Measurements from ENCODE around the gene TPM2.
A peak's percentile ranks its signal among the peaks of the same experiment; 100 is the strongest.

Gene TPM2

DNA sequence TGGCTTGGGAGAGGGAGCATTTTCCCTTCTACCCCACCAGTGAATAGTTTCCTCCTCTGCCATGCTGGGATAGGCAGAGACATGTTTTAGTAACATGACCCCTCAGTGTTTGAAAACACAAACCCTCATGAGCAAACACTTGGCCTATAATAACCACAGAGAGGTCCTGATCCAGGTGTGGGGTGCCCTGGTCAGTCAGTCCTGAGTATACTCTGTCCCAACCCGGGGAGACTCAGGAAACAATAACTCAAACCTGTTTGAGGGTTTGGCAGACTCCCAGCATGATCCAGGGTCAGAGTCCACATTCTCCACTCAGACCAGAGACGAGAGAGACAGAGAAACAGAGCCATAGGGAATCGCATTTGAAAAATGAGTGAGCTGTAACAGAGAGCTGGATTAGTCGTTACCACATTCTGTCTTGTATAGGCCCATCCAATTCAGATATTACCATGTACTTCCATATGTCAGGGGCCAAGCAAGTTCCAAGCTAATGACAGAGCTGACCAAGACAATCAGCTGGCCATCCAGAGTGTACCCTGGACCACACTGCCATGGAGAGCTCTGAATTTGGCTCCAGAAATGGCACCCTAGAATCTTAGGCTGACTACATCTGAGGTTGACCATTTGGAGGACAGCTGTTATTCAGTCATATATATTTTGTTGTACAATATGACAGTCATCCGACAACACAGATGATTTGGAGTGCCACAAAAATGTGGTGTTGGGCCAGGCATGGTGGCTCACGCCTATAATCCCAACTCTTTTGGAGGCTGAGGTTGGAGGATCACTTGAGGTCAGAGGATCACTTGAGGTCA lies 20.2 kb downstream of the TPM2 start:
- no peak overlapping the region for H3K9ac ChIP-seq (ENCODE audit: low read depth, low read length)
- peaks cover 22% of the 10 kb centered on the region for H3K4me1 ChIP-seq (ENCODE audit: control insufficient read depth, insufficient read depth, low read length)
- no peaks in the 10 kb centered on the region for H3K36me3 ChIP-seq (ENCODE audit: insufficient read depth, low read length)
- no peak overlapping the region for H3K4me3 ChIP-seq (ENCODE audit: low read length)
- no peak overlapping the region for H3K4me2 ChIP-seq (ENCODE audit: low read length)
- no peaks in the 10 kb centered on the region for H3K9me3 ChIP-seq (replicated peaks; ENCODE audit: low read length)
- H3K27me3 ChIP-seq (ENCODE audit: control insufficient read depth, insufficient read depth, low read length) = peaks cover 2% of the 10 kb centered on the region

DNA sequence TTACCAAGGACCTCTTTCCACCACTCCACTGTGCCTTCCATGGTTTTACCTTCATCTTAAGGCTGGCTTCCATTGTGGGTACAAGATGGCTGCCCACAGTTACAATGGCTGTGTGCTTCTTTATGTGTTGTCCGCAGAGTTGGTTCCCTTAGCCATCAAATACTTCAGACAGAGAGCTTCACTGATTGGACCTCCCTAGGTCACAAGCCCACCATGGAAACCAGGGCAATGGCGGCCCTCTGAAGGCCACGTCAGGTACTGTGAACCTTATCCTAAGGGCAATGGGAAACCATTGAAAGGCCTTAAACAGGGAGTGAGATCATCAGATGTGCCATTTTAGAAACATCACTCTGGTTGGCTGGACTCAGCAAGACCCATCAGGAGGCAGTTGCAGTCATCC lies 21.8 kb downstream of the TPM2 start:
- H3K4me2 ChIP-seq (ENCODE audit: low read length) = no peak overlapping the region
- no peaks in the 10 kb centered on the region for H3K9me3 ChIP-seq (replicated peaks; ENCODE audit: low read length)
- H3K36me3 ChIP-seq (ENCODE audit: insufficient read depth, low read length) = no peaks in the 10 kb centered on the region
- no peak overlapping the region for H3K4me3 ChIP-seq (ENCODE audit: low read length)
- no peak overlapping the region for H3K9ac ChIP-seq (ENCODE audit: low read depth, low read length)
- H3K27me3 ChIP-seq (ENCODE audit: control insufficient read depth, insufficient read depth, low read length) = no peaks in the 10 kb centered on the region
- peaks cover 23% of the 10 kb centered on the region for H3K4me1 ChIP-seq (ENCODE audit: control insufficient read depth, insufficient read depth, low read length)

DNA sequence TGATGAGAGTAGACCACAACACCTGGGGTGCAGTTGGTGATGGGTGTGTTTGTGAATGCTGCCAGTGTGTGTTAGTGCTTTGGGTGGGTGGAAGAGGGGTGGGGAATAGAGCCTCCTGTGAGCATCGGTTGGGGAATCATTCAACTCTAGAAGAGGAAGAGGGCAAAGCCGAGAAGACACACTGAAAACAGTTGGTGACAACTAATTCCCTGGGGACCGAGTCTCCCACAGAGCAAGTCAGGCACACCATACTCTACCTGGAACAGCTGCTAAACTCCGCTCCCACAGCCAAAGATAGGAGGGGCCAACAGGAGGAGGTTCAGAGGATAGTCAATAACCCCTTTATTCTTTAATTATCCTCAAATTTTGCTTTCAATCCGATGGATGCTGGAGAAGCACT lies 23.2 kb downstream of the TPM2 start:
- no peaks in the 10 kb centered on the region for H3K9me3 ChIP-seq (replicated peaks; ENCODE audit: low read length)
- peaks cover 7% of the 10 kb centered on the region for H3K36me3 ChIP-seq (ENCODE audit: insufficient read depth, low read length)
- peaks cover 23% of the 10 kb centered on the region for H3K4me1 ChIP-seq (ENCODE audit: control insufficient read depth, insufficient read depth, low read length)
- no peak overlapping the region for H3K4me2 ChIP-seq (ENCODE audit: low read length)
- H3K27me3 ChIP-seq (ENCODE audit: control insufficient read depth, insufficient read depth, low read length) = no peaks in the 10 kb centered on the region
- no peak overlapping the region for H3K9ac ChIP-seq (ENCODE audit: low read depth, low read length)
- no peak overlapping the region for H3K4me3 ChIP-seq (ENCODE audit: low read length)

DNA sequence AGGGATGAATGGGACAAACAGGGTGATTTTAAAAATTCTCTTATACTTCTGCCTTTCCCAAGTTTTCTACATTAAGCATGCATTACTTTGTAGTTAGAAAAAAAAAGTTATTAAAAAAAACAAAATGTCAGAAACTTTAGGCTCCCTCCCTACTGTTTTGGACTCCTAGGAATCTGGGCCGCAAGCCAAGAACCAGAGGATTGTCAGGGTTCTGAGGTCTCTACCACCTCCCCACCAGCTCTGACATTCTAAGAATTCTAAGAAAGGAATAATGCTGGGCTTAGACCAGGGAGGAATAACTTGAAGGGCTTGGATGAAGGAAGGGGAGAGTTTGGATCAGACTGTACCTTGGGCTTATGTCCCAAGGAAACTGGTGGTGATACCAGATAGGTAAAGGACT lies 23.7 kb downstream of the TPM2 start:
- Histone ChIP-seq H3K4me3 (ENCODE audit: low read length) (no peak overlapping the region), H3K4me2 (ENCODE audit: low read length) (no peak overlapping the region), H3K9ac (ENCODE audit: low read depth, low read length) (no peak overlapping the region), H3K4me1 (ENCODE audit: control insufficient read depth, insufficient read depth, low read length) (peaks cover 26% of the 10 kb centered on the region), H3K9me3 (replicated peaks; ENCODE audit: low read length) (no peaks in the 10 kb centered on the region), H3K36me3 (ENCODE audit: insufficient read depth, low read length) (peaks cover 7% of the 10 kb centered on the region), H3K27me3 (ENCODE audit: control insufficient read depth, insufficient read depth, low read length) (no peaks in the 10 kb centered on the region)

DNA sequence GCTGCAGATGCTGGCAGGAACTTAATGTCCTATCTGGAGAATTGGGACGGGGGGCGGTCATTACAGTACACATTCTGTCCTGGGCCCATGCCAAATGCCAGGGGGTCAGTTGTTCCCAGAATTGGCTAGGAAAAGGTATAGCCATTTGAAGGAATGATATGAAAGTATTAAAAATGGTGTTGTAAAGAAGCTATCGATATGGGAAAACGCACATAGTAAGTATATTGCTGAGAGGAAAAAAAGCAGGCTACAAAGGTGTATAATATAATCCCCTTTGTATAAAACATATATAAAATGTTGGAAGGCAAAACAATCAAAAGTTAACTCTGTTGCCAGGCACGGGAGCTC lies 24.3 kb downstream of the TPM2 start:
- Histone ChIP-seq H3K27me3 (ENCODE audit: control insufficient read depth, insufficient read depth, low read length) (no peaks in the 10 kb centered on the region), H3K36me3 (ENCODE audit: insufficient read depth, low read length) (peaks cover 11% of the 10 kb centered on the region), H3K4me1 (ENCODE audit: control insufficient read depth, insufficient read depth, low read length) (peaks cover 32% of the 10 kb centered on the region), H3K4me2 (ENCODE audit: low read length) (peak overlapping the region; percentile 91), H3K9me3 (replicated peaks; ENCODE audit: low read length) (no peaks in the 10 kb centered on the region), H3K9ac (ENCODE audit: low read depth, low read length) (peak overlapping the region; percentile 74), H3K4me3 (ENCODE audit: low read length) (peak overlapping the region; percentile 75)

DNA sequence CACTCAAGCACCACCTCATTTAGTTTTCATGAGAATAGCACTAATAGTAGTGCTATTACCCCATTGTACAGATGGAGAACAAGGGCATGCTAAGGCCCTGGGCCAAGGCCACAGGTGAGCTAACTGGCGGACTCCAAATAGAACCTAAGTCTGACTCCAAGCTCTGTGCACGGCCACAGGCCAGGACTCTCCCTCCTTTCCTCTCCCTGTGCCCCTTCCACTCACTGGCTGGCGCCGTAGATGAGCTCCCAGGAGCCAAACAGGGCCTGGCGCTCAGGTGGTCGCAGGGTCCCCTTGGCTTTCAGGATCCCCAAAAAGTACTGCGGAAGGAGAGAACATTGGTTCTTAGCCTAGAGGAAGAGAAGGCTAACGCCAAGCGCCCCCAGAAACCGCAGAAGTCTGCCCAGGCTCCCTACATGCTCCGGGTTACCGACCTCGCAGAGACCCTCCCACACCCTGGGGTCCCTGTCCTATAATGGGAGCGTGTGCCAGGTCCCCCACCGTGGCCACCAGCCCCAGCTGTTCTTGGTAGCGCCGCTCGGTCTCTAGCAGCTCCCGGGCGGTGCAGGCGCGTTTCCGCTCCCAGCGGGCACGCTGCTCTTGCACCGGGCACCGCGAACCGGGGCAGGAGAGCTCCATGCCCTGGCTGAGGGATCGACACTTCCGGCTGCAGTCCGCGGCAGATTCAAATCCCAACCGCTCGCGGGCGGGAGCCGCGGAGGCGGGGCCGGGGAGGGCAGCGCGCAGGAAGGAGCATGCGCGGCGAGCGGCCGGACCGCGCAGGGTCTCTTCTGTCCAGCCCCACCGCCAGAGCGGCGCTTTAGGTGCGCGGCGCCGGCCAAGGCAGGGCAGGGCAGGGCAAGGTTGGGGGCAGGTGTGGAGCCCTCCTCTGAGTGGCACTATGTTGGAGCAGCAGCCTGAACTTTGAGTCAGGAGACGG lies 24.9 kb downstream of the TPM2 start, which contains the start of gene ARHGEF39:
Gene ARHGEF39 (minus strand): TSS at position 665 of the 940 bp plus-strand sequence. CDS start 26 bp downstream, at position 639.
- Histone ChIP-seq H3K27me3 (ENCODE audit: control insufficient read depth, insufficient read depth, low read length) (no peaks in the 10 kb centered on the region), H3K36me3 (ENCODE audit: insufficient read depth, low read length) (peaks cover 16% of the 10 kb centered on the region), H3K9ac (ENCODE audit: low read depth, low read length) (peak within 1 kb of the TSS; percentile 74), H3K4me1 (ENCODE audit: control insufficient read depth, insufficient read depth, low read length) (peaks cover 32% of the 10 kb centered on the region), H3K4me3 (ENCODE audit: low read length) (peak within 1 kb of the TSS; percentile 75), H3K4me2 (ENCODE audit: low read length) (peak within 1 kb of the TSS; percentile 91), H3K9me3 (replicated peaks; ENCODE audit: low read length) (no peaks in the 10 kb centered on the region)

DNA sequence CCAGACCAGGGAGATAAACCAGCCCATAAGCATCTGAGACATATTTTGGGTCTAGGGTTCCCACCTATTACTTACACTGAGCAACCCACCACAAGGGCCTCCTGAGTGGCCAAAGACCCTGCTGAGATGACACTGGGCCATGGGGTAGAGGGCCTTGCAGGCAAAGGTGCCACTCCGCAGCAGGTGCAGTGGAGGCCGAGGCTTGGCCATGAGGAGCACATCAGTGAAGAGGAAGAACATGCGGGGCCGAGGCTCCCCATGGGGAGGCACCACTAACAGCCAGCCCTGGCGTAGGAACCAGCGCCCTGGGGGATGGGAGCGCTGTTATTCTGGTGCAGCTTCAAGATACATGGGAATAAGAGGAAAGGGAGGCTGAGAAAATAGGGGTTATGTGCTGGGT lies 27.3 kb downstream of the TPM2 start:
- Histone ChIP-seq H3K9ac (ENCODE audit: low read depth, low read length) (no peak overlapping the region), H3K27me3 (ENCODE audit: control insufficient read depth, insufficient read depth, low read length) (no peaks in the 10 kb centered on the region), H3K36me3 (ENCODE audit: insufficient read depth, low read length) (peaks cover 16% of the 10 kb centered on the region), H3K4me1 (ENCODE audit: control insufficient read depth, insufficient read depth, low read length) (peaks cover 42% of the 10 kb centered on the region), H3K4me3 (ENCODE audit: low read length) (no peak overlapping the region), H3K4me2 (ENCODE audit: low read length) (no peak overlapping the region), H3K9me3 (replicated peaks; ENCODE audit: low read length) (no peaks in the 10 kb centered on the region)

DNA sequence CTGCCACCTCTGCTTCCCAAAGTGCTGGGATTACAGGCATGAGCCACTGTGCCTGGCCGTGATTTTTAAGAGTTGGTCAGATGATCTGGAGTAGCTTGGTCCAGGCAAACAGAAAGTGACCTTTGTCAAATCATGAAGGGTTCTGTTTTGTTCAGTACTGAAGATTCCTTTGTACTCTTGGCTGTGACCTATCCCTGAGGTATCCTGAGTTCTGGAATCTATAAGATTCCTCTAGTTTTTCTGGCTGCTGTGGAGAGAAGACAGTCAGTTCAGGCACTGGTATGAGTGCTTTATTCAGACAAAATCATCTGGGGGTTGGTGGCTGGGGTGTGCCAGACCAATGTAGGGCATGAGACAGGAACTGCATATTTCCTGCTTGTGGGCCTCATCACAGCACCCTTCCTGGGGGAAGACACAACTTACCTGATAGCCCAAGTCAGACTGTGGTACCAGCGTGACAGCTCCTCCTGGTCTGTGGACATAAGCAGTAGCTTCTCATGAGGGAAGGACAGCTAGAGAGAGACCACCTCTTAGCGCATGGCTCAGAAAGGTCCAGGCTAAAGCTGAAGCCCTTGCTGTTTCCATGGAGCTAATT lies 27.9 kb downstream of the TPM2 start:
- Histone ChIP-seq H3K36me3 (ENCODE audit: insufficient read depth, low read length) (peaks cover 16% of the 10 kb centered on the region), H3K9me3 (replicated peaks; ENCODE audit: low read length) (no peaks in the 10 kb centered on the region), H3K9ac (ENCODE audit: low read depth, low read length) (no peak overlapping the region), H3K4me1 (ENCODE audit: control insufficient read depth, insufficient read depth, low read length) (peaks cover 47% of the 10 kb centered on the region), H3K4me2 (ENCODE audit: low read length) (no peak overlapping the region), H3K4me3 (ENCODE audit: low read length) (no peak overlapping the region), H3K27me3 (ENCODE audit: control insufficient read depth, insufficient read depth, low read length) (no peaks in the 10 kb centered on the region)

DNA sequence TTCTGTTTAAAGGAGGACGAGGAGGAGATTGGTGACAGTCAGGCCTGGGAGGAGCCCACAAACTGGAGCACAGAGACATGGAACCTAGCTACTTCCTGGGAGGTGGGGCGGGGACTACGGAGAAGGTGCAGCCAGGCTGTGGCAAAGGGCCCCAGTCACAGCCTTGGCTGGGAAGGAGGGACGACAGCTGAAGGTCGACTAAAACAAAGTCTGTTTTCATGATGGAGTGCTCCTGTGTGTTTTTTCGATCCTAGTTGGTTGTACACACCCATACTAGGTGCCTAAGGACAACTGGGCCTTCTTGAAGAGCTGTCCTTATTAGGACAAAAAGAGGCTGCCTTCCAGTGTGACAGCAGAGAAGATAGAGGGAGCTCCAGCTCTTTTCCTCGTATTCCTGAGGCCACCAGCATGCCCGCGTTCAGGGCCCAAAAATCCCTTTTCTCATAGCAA lies 28.7 kb downstream of the TPM2 start:
- no peak overlapping the region for H3K4me2 ChIP-seq (ENCODE audit: low read length)
- H3K27me3 ChIP-seq (ENCODE audit: control insufficient read depth, insufficient read depth, low read length) = no peaks in the 10 kb centered on the region
- H3K9ac ChIP-seq (ENCODE audit: low read depth, low read length) = no peak overlapping the region
- no peak overlapping the region for H3K4me3 ChIP-seq (ENCODE audit: low read length)
- H3K4me1 ChIP-seq (ENCODE audit: control insufficient read depth, insufficient read depth, low read length) = peaks cover 43% of the 10 kb centered on the region
- peaks cover 16% of the 10 kb centered on the region for H3K36me3 ChIP-seq (ENCODE audit: insufficient read depth, low read length)
- H3K9me3 ChIP-seq (replicated peaks; ENCODE audit: low read length) = no peaks in the 10 kb centered on the region

DNA sequence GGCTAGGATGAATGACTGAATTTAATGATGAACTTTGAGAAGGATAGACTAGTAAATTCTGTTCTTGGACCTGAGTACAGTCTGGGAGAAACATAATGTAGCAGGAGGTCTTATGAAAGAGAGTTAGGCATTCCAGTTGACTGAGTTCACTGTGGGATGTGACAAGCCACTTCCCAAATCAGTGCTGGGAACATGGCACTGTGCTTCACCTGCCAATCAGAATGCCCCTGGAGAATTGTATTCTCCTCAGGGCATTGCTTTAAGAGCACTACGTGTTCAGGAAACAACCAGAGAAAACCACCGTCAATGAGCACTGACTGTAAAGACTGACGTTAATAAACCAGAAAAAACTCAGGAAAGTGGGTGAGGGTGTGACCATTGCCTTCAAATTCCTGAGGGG lies 30.4 kb downstream of the TPM2 start:
- no peaks in the 10 kb centered on the region for H3K9me3 ChIP-seq (replicated peaks; ENCODE audit: low read length)
- H3K4me3 ChIP-seq (ENCODE audit: low read length) = peak overlapping the region; percentile 91
- H3K27me3 ChIP-seq (ENCODE audit: control insufficient read depth, insufficient read depth, low read length) = no peaks in the 10 kb centered on the region
- peak overlapping the region; percentile 93 for H3K9ac ChIP-seq (ENCODE audit: low read depth, low read length)
- H3K4me2 ChIP-seq (ENCODE audit: low read length) = peak overlapping the region; percentile 83
- peaks cover 31% of the 10 kb centered on the region for H3K4me1 ChIP-seq (ENCODE audit: control insufficient read depth, insufficient read depth, low read length)
- peaks cover 16% of the 10 kb centered on the region for H3K36me3 ChIP-seq (ENCODE audit: insufficient read depth, low read length)

DNA sequence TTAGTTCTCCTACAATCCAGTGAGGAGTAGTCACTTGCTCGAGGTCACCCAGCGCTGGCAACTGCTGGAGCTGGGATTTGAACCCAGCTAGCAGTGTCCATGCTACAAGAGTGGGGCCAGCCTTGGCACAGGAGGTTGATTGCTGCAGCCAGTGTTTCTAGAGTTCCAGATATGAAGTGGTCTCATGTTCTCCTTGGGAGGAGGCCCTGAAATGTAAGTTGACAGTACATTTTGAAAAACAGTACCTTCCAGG lies 30.8 kb downstream of the TPM2 start:
- peak overlapping the region; percentile 83 for H3K4me2 ChIP-seq (ENCODE audit: low read length)
- H3K27me3 ChIP-seq (ENCODE audit: control insufficient read depth, insufficient read depth, low read length) = no peaks in the 10 kb centered on the region
- H3K4me1 ChIP-seq (ENCODE audit: control insufficient read depth, insufficient read depth, low read length) = peaks cover 27% of the 10 kb centered on the region
- peak overlapping the region; percentile 93 for H3K9ac ChIP-seq (ENCODE audit: low read depth, low read length)
- no peaks in the 10 kb centered on the region for H3K9me3 ChIP-seq (replicated peaks; ENCODE audit: low read length)
- H3K4me3 ChIP-seq (ENCODE audit: low read length) = peak overlapping the region; percentile 91
- H3K36me3 ChIP-seq (ENCODE audit: insufficient read depth, low read length) = peaks cover 16% of the 10 kb centered on the region
